ENCODE results near the gene FAM187B. TPM values are rescaled to one million over a fixed set of nuclear protein-coding genes. Genes with fewer than 3 reads are reported as not detected.

Gene FAM187B
- total RNA-seq, 1 experiment from 2014 or later, result not detected

DNA sequence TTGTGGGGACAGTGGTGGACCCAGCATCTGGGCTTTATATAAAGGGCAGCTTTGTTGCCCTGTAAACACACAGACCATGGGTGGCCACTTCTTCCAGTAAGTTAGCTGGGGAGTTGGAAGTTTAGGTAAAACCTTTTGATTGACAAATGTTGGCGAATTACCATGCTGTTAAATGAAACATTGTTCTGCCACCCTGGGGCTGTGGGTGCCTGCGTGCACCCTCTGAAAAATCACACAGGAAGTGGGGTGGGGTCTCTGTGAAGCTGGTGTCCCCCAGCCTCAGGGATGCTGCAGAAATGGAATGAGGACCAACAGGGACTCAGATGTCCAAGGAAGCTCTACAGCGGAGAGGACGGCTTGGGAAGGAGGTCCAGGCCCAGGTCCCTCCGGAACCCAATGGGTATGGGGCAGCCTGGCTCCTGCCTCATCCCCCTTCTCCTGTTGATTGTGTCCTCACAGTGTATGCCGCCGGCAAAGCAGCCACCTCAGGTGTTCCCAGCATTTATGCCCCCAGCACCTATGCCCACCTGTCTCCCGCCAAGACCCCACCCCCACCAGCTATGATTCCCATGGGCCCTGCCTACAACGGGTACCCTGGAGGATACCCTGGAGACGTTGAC lies 37.5 kb upstream of the FAM187B start:
- Histone ChIP-seq H3K4me2 (ENCODE audit: insufficient read depth, insufficient read length, low read length) (no peak overlapping the region), H2BK12ac (ENCODE audit: insufficient read length, low read depth, low read length) (no peak overlapping the region), H3K27ac (ENCODE audit: insufficient read length, low read depth, low read length) (no peak overlapping the region), H3K79me2 (ENCODE audit: insufficient read depth, low read length) (no peaks in the 10 kb centered on the region), H3T11ph (ENCODE audit: low read length) (no peak overlapping the region), H2BK20ac (ENCODE audit: low read depth, low read length, poor library complexity, severe bottlenecking) (no peak overlapping the region), H2AFZ (ENCODE audit: low read length) (no peak overlapping the region), H3K4me1 (ENCODE audit: insufficient read depth, low read length) (no peaks in the 10 kb centered on the region), H2BK120ac (ENCODE audit: low read depth, low read length, poor library complexity, severe bottlenecking) (no peak overlapping the region), H2BK15ac (ENCODE audit: low read depth, low read length) (no peak overlapping the region), H4K8ac (replicated peaks; ENCODE audit: insufficient read length, low read depth, low read length) (no peak overlapping the region), H4K5ac (ENCODE audit: insufficient read length, low read depth, low read length) (no peak overlapping the region), H3K27me3 (ENCODE audit: insufficient read depth, low read length) (no peaks in the 10 kb centered on the region), H3K18ac (ENCODE audit: insufficient read length, low read depth, low read length) (no peak overlapping the region), H3K9ac (ENCODE audit: extremely low read depth, insufficient read length, low read length) (no peak overlapping the region), H3K23ac (ENCODE audit: insufficient read length, low read depth, low read length) (no peak overlapping the region), H3K23me2 (ENCODE audit: insufficient read length, low read depth, low read length, poor library complexity, severe bottlenecking) (peaks cover 5% of the 10 kb centered on the region), H3K9me3 (ENCODE audit: control insufficient read depth, low read depth, low read length) (no peaks in the 10 kb centered on the region), H4K20me1 (ENCODE audit: control insufficient read depth, insufficient read depth, insufficient read length) (no peaks in the 10 kb centered on the region), H3K4ac (ENCODE audit: low read depth, low read length) (no peak overlapping the region), H2BK5ac (ENCODE audit: insufficient read length, low read length) (no peak overlapping the region), H2AK5ac (ENCODE audit: insufficient read length, low read length) (no peak overlapping the region), H3K79me1 (ENCODE audit: insufficient read depth, low read depth, low read length, poor library complexity, severe bottlenecking) (no peaks in the 10 kb centered on the region), H4K91ac (ENCODE audit: insufficient read length, low read depth, low read length) (no peak overlapping the region), H3K14ac (ENCODE audit: insufficient read depth, low read length) (no peak overlapping the region), H3K56ac (ENCODE audit: insufficient read length, low read depth, low read length) (no peak overlapping the region)
- Mint-ChIP-seq H3K9me3 (no peaks in the 10 kb centered on the region), H3K4me1 (peaks cover 18 to 20% of the 10 kb centered on the region in 2 experiments), H3K27ac (peak overlapping the region in 2 of 3 experiments; percentile 65 to 89; a peak in 5 of 7 replicates), H3K36me3 (ENCODE audit: insufficient read depth in 1 of 3, low read depth in 3 of 3) (peaks cover 15 to 64% (median 58%) of the 10 kb centered on the region in 3 experiments), H3K4me3 (peak overlapping the region; percentile 32 to 48; a peak in 4 of 5 replicates), H3K27me3 (ENCODE audit: low read depth) (no peaks in the 10 kb centered on the region)
- no CpG with 5 or more reads among the region's 10 CpGs for WGBS (ENCODE audit: extremely low coverage, insufficient read length, low lambda C conversion rate)
- no peak for DNase-seq
- TF ChIP-seq, protein P1, sequence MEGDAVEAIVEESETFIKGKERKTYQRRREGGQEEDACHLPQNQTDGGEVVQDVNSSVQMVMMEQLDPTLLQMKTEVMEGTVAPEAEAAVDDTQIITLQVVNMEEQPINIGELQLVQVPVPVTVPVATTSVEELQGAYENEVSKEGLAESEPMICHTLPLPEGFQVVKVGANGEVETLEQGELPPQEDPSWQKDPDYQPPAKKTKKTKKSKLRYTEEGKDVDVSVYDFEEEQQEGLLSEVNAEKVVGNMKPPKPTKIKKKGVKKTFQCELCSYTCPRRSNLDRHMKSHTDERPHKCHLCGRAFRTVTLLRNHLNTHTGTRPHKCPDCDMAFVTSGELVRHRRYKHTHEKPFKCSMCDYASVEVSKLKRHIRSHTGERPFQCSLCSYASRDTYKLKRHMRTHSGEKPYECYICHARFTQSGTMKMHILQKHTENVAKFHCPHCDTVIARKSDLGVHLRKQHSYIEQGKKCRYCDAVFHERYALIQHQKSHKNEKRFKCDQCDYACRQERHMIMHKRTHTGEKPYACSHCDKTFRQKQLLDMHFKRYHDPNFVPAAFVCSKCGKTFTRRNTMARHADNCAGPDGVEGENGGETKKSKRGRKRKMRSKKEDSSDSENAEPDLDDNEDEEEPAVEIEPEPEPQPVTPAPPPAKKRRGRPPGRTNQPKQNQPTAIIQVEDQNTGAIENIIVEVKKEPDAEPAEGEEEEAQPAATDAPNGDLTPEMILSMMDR (conservative IDR thresholded peaks at IDR 0.05), result no peak

All from H9 (cell line).